Midbrain (tissue), 1 donor: ENCODE results near the gene MTX1.
A peak's percentile ranks its signal among the peaks of the same experiment; 100 is the strongest.
"Not testable (repeated sequence)": the region's sequence is repeated elsewhere in the genome, so short reads cannot be mapped to it uniquely, and the experiment has no call there.

ENCODE experiments used
- DNase-seq: peaks from one replicate; lab custom pipeline; 2025; lab: John Stamatoyannopoulos, UW

MTX1 gene

DNA sequence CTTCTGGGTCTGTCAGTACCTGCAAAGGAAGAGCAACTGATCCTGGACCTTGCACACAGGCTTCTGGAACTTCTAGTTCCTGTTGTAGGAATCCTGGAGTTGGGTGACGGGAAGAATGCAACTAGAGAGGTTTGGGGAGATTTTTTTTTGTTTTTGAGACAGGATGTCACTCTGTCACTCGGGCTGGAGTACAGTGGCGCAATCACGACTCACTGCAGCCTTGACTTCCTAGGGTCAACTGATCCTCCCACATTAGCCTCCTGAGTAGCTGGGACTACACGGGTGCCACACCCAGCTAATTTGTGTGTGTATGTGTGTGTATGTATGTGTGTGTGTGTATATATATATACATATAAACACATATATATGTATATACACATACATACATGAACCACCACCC is 28.0 kb downstream of the MTX1 start:
- no peak for DNase-seq

DNA sequence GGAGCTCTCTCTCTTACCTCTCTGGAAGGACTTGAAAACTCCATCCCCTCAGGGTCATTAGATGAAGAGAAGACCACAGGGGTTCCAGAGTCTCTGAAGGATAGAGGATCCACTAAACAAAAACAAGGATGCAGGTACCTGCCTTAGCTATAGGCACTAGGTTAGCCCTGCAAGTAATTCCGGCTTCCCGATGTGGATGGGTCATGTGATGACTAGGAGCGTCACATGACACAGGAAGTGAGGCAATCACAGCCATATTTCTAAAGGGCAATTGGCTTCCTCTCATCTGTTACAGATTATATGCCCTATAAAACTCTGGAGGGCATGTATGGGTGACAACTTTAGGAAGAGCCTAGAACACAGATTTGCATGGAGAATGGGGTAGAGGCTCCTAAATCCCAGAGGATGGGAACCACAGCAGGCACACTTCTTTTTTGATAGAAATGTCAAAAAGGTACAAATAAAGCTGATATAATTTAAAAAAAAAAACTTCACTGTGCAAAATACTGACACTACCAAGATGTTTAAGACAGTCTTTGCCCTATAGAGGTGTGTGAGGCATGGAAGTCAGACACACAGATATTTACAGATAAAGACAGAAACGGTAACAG is 32.7 kb downstream of the MTX1 start:
- peak; percentile 90 for DNase-seq

DNA sequence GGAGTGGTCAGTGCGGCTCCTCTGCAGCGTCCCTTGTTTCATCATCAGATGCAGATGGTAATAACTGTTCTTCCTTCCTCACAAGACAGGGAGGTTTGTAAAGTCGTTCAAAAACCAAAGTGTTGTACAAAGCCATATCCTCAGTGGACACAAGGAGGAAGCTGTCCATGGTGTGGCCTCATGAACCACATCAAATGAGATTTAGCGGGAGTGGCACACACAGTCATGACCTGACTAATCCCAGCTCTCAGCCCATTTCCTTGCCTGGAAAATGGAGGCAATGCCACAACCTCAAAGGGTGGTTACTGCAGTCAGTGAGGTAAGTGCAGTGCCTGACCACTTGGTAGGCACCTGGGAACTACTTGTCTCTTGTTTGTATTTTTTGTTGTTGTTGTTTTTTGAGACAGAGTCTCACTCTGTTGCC is 33.4 kb downstream of the MTX1 start:
- DNase-seq, result no peak

DNA sequence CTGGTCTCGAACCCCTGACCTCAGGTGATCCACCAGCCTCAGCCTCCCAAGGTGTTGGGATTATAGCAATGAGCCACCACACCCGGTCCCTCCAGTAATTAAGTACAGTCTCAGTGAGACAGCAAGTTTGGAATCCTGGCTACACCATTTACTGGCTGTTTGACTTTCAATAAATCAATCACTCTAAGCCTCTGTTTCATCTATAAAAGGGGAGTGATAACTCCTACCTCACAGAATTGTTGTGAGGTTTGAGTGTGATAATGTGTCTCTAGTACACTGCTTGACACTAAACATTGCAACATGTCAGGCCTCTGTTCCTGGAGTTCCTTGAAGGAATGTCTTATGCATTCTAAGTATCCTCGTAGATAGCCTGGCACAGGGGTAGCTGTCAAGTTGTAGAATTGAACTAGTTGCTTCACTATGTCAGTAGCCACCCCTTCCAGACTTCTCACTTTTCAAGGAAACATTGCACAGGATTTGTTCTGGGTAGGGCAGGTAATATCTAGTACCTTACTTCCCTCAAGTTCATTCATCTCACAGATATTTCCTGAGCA is 34.4 kb downstream of the MTX1 start:
- peak; percentile 7 for DNase-seq

DNA sequence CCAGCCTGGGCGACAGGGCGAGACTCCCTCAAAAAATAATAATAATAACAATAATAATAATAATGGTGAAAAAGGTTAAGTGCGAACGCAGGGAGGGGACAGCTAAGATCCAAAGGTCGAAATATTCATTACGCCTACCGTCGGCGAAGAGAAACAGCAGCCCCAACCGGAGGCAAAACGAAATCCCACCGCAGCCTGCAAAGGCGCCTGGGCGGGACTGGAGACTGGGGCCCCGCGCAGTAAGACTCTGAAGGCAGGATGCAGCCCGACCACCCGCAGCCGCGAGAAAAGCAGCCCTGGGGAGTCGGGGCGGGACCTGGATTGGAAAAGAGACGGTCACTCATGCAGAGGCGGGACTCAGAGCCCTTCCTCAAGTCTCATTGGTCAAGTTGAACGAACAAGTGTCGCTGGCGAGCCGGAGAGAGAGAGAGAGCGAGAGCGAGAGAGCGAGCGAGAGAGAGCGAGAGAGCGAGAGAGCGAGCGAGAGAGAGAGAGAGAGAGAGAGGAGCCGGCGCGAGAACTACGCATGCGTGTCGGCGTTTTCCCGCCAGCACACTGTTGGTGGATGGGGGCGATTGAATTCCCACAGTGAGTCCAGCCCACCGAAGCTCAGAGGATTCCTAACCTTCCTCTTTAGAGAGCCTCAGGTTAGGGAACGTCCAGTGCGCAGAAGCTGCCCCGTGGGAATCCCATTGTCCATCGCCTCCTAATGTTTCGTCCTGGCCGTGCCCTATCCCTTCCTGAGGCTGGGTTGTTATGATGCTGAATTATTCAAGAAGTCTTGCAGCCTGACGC is 36.1 kb downstream of the MTX1 start:
- DNase-seq, result peak; percentile 99

DNA sequence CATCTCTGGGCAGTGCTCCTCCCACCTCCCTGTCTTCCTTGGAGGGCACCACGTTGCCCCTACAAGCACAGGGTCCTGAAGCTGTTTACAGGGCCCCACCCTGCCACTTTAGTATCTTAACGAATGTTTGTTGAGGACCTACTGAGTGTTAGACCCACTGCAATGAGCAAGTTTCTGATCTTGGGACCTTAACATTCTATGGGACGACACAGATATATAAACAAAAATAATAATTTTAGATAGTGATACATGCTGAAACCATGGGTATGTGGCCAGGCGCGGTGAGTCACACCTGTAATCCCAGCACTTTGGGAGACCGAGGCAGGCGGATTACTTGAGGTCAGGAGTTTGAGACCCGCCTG is 36.6 kb downstream of the MTX1 start:
- DNase-seq, result no peak

DNA sequence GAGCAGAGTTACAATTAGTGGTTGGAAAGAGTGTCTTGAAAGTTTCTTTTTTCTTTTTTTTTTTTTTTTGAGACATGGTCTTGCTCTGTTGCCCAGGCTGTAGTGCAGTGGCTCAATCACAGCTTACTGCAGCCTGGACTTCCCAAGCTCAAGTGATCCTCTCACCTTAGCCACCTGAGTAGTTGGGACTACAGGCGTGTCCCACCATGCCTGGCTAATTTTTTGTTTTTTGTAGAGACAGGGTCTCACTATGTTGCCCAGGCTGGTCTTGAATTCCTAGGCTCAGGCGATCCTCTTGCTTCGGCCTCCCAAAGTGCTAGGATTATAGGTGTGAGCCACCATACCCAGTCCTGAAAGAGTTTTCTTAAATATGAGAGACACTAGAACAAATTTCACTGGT is 38.3 kb downstream of the MTX1 start:
- not testable (repeated sequence) for DNase-seq

DNA sequence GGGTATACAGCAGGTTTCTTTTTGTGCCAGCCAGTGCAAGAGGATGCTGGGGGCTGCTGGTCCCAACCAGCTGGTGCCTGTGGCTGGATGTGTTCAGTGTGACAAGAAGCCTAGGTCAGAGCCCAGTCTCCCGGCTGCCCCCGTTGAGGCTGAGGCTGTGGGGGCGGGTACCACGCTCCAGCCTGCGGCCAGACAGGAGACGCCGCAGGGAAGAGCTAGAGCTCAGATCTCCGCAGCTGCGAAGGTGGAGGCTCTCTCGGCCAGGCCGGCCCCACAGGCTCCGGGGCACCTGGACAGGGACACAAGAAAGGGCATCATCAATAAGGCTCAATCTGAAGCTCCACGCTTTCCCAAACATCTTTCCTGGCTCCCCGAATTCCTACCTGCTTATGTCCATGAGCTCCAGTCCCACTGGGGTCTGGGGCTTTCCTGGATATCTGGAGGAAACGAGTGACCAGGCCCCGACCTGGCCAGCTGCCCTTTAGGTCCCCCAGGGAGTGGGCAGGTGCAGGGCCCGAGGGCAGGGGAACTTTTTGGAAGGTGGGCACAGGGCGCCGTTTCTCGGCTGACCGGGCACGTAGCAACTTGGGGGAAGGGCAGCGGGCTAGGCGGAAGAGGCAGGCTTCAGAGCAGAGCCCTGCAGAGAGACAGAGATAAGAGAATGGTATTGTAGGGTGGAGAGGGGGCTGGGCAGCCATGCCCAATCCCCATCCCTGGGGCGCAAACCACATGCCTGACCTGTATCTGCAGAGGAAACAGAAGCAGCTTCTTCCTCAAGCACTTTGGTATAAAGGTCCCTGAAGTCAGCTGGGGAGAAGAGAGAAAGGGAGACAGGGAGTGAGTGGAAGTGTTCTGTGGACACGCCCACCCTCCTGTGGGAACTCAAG is 39.4 kb downstream of the MTX1 start:
- no peak for DNase-seq

DNA sequence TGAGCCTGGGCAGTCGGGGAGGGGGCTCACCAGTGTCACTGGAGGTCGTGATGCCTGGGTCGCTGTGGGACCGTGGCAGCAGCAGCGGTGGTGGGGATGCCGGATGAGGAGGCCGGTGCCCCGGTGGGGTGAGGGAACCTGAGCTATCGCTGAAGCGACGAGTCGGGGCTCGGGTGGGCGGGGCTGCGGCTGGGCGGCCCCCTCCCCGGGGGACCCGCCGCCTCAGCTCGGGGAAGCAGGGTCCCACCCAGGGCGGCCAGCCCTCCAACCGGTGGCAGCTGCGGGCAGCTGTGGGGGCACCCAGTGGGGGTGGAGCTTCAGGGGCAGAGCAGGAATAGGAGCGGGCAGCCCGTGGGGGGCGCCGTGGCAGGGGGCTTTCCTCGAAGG is 41.7 kb downstream of the MTX1 start:
- no peak for DNase-seq

DNA sequence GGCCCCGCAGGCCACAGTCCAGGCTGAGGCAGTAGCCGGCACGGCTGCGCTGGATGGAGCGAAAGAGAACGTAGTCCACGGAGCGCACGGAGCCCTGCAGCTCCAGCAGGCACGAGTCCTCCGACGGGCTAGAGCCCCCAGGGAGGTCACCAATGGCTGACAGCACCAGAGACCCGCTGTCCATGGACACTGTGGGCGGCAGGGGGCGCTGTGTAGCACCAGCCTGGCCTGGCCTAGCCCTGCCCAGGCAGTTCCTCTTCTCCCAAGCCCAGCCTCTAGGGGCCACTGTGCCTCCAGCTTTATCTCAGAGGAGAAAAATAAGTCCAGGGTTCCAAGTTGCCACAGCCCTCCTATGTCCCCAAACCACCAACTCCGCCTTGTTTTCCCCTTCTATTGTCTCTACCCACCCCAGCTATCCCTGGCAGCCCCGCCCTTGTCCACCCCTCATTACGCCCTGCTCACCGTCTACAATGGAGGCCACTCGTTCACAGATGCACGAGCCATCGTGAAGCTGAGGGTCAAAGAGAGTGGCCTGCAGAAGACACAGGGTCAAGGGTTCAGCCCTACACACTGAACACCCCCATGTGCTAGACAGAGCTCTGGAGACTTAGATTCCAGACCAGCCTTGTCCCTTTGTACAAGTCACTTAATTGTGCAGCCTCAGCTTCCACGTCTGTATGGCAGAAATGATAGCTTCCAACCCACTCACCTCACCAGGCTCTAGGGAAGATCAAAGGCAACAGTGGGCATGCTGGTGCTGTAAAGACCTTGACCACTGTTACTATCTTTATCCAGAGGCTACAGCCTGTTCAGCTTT is 42.3 kb downstream of the MTX1 start:
- DNase-seq, result peak; percentile 92

DNA sequence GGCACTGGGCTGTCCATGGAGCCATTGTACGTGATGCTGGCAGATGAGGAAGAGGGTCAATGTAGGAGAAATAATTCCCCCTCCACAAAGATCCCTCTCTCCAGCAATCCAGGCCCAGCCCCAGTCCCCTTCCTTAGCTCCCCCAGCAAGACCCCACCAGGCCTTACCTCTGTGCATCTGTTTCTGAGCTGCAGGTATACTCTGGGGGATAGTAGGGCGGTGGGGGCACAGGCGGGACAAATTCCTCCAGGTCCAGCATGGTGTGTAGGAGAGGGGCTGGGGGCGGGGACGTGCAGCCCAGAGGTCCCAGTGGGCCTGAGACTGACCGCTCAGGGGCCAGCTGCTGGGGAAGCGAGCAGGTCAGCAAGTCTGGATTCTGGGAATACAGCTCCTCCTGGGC is 43.1 kb downstream of the MTX1 start:
- DNase-seq, result no peak

DNA sequence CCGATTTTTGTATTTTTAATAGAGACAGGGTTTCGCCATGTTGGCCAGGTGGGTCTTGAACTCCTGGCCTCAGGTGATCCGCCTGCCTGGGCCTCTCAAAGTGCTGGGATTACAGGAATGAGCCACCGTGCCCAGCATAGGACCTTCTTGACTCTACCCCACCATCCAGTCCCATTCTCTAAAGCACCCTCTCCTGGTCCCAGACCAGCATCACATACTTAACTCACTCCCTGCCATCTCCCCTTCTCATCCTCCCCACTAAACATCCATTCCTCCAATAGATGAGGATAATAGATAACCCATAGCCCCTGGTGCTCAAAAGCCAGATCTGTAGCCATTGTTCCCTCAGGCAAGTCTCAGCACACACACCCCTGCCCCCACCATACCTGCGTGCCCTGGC is 44.7 kb downstream of the MTX1 start:
- DNase-seq, result no peak

DNA sequence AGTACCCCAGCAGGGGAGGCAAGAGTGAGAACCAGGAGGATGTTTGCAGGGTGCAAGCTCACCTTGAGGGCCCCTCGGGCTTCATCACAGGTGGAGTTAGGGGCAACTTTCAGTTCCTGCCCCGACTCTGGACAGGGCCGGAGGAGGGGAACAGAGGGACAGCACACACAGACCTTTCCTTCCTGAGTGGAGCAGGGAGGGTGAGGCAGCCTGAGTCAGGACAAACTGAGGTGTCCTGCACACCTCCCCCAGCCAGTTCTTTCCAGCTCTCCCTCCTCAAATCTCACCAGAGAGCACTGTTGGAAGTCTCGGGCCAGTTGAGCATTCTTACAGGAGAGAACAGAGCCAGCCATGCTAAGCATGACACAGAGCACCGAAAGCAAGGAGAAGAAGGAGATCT is 45.3 kb downstream of the MTX1 start:
- DNase-seq, result no peak

DNA sequence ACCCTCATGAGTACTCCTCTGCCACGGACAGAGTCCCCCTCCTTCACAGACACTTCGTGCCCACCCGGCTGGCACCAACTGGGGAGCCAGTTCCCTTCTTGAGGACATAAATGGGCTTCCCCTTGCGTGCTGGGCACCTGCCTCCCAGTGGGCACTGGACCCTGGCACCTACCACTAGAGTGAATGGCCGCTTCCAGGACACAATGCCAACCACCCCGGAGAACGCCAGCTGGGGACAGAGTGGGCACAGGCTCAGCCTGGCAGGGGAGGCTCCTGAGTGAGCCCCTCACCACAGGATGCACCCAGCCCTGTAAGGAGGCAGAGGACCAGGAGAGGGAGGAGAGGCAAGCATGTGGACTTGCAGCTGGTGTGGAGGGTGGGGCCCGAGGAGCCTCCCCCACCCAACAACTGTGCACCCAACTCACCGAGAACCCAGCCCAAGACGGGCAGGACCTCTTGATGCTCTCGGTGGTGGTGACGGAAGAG is 45.8 kb downstream of the MTX1 start:
- no peak for DNase-seq

DNA sequence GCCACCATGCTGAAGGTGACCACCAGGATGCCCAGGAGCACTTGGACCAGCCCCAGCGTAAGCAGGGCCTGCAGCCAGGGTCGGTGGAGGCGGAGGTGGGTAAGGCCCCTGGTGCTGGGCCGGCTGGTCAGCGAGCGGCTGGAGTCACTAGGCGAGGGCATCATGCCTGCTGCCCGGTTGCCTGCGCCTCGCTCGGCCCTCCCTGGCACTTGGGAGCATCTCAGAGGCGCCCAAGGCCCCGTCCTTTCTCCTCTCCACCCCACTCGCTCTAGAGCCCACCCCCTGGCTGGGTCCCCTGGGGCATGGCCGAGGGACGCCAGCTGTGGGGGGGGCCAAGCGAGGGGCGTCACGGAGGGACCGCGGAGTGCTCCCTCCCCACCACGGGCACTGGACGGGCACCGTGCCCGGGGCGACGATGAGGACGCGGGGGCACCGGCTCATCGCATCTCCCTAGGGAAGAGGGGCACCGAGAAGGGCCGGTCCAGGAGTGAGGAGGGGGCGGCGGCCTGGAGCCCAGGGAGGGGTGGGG is 46.3 kb downstream of the MTX1 start:
- DNase-seq, result no peak

DNA sequence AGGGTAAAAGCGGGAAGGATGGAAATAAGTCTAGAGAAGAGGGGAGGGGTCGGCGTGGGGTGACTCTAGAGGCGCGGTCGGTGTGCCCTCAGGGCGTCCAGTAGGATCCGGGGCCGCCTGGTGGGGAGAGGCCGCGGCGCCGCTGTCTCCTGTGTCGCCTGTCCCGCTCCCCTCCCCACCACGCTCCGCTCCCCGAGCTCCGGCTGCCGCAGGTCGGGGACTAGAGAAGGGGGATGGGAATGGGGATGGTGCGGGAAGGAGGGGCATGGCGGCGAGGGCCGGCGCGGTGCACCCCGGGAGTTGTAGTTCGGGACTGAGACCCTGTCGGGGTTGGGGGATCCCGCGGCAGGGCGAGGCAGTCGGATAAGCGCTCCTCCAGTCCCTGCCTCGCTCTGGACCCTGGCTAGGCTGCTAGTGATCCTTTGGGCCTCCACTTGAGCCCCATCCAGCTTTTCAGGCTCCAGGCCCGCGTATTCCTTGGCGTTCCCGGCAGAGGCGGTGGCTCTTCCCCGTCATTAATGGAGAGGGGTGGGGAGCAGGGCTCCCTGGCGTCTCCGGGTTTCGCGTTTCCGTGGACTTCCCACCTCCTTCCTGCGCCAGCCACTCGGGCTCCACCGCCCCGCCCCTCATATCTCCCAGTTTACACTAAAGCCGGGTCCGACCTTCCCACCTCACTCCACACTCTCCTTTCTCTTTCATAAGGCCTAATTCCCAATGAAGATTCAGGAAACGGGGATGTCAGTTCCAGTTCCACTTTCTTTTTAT is 46.9 kb downstream of the MTX1 start, which contains the start of gene ENTREP3:
ENTREP3 (minus strand) TSS at position 241 of the 765 bp plus-strand sequence. CDS start 606 bp downstream, outside the sequence.
- DNase-seq, result peak; percentile 90

DNA sequence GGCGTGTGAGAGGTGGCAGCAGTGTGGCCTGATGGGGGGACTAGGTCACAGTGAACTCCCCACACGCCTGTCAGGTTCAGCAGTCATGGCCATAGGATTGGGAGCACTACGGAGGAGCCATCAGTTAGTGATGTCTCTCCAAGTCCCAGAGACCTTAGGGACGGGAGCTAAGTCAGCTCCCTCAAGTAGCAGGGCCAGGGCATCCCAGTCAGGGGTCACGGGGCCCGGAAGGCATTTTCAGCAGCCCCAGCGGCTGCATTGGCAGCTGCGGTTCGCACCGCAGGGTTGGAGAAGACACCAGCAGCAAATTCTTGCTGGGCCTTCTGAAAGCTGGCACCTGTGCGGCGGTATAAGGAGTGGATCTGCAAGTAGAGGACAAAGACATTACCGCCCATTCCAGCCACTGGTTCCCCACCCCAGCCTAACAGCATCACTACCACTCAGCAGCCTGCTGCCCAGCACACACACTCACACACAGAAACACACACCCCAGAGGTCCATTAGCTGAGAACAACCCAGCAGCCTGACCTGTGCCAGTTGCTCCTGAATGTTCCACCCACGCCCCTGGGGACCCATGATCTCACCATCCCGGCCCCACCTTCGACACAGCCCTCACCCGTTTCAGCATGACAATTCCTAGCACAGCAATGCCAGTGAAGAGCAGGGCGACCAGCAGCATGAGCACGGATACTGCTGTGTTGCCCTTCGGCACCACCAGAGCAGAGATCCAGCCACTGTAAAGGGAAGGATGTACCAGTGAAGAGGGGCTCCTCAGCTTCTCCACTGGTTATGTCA is 47.8 kb downstream of the MTX1 start:
- no peak for DNase-seq

DNA sequence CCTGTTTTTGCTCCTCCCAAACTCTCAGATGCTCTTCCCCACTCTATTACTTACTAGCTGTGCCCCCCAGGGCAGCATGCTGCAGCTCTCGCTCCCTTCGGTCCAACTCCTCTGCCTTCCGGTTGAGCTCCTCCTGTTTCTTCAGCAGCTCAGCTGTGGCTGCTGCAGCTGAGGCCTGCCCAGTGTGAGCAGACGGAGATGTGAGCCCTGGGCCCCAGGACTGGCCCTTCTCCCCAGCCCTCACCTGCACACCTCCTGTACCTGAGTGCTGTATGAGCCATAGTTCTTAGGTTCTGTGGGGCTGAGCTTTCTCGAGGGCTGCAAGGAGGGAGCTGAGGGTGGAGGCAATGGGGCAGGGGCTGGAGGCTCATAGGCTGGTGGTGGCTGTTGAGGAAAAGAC is 51.8 kb downstream of the MTX1 start:
- DNase-seq, result no peak

DNA sequence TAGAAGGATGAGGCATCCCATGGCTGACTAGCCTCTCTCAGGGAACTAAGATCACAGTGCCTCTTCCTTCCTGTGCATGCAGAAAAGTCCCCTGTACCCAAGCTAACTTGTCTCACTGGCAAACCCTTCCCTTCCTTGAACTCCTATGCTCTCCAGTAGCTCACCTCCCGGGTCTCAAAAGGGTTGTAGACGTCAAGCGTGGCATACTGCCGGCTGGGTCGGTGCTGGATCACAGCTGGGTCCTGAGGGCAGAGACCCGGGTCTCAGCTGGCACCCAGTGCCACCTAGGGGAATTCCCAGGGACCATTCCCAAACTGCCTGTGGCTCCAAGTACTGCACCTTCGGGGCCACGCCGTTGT is 53.0 kb downstream of the MTX1 start:
- DNase-seq, result no peak
